HG03571 (cell line): ENCODE data around the gene RBM43.
"Not testable (repeated sequence)": the region's sequence is repeated elsewhere in the genome, so short reads cannot be mapped to it uniquely, and the experiment has no call there.

ENCODE experiments used
- ATAC-seq: cut with Tn5 transposase; IDR thresholded peaks from one replicate; pipeline ENCODE4 v1.9.1; 2021; ENCODE audit not compliant: unreplicated experiment

The RBM43 gene

GRCh38 chr2:151261231-151261976, at the start of gene RBM43:
Gene RBM43, minus strand, starts transcription at chr2:151261863. Its CDS starts 136 bp downstream, at chr2:151261727.
- peak; percentile 90 for ATAC-seq

GRCh38 chr2:151310313-151310712, 48.6 kb upstream of the RBM43 start:
- not testable (repeated sequence) for ATAC-seq

- no peak for ATAC-seq
These were observed 45.0 kb upstream of the RBM43 start for GRCh38 chr2:151306621-151307020.

GRCh38 chr2:151305129-151305691, 43.5 kb upstream of the RBM43 start:
- ATAC-seq = no peak

GRCh38 chr2:151302879-151303278, 41.2 kb upstream of the RBM43 start:
- no peak for ATAC-seq

GRCh38 chr2:151302404-151302803, 40.7 kb upstream of the RBM43 start:
- ATAC-seq = no peak

- ATAC-seq = no peak
These were observed 38.4 kb upstream of the RBM43 start for GRCh38 chr2:151299920-151300539.

GRCh38 chr2:151297882-151298281, 36.2 kb upstream of the RBM43 start:
- peak; percentile 94 for ATAC-seq

- not testable (repeated sequence) for ATAC-seq
These were observed 34.3 kb upstream of the RBM43 start for GRCh38 chr2:151295926-151296325.

- ATAC-seq = no peak
These were observed 30.9 kb upstream of the RBM43 start for GRCh38 chr2:151292546-151292945.

GRCh38 chr2:151292141-151292540, 30.5 kb upstream of the RBM43 start:
- ATAC-seq = no peak

- ATAC-seq = no peak
These were observed 29.6 kb upstream of the RBM43 start for GRCh38 chr2:151291224-151291623.

GRCh38 chr2:151289972-151290866, 28.6 kb upstream of the RBM43 start:
- ATAC-seq = peak; percentile 19

GRCh38 chr2:151287513-151288250, 26.0 kb upstream of the RBM43 start:
- peak; percentile 0 for ATAC-seq

GRCh38 chr2:151282401-151282800, 20.7 kb upstream of the RBM43 start:
- no peak for ATAC-seq

GRCh38 chr2:151280271-151280670, 18.6 kb upstream of the RBM43 start:
- no peak for ATAC-seq

- ATAC-seq = no peak
These were observed 16.8 kb upstream of the RBM43 start for GRCh38 chr2:151278487-151278886.

GRCh38 chr2:151277067-151277466, 15.4 kb upstream of the RBM43 start:
- ATAC-seq = no peak

- no peak for ATAC-seq
These were observed 13.6 kb upstream of the RBM43 start for GRCh38 chr2:151275291-151275690.

GRCh38 chr2:151271824-151272223, 10.2 kb upstream of the RBM43 start:
- ATAC-seq = no peak
